HG03439 (cell line): ENCODE measurements around the gene PECR.
"Not testable (repeated sequence)": the region's sequence is repeated elsewhere in the genome, so short reads cannot be mapped to it uniquely, and the experiment has no call there.

Source experiments
- ATAC-seq: cut with Tn5 transposase; IDR thresholded peaks from one replicate; pipeline ENCODE4 v1.9.1; 2021; ENCODE audit warnings: mild to moderate bottlenecking, moderate library complexity; ENCODE audit not compliant: unreplicated experiment

The PECR gene

GRCh38 chr2:216107320-216107719 lies 25.7 kb upstream of the PECR start:
- ATAC-seq, result no peak

GRCh38 chr2:216104691-216105090 lies 23.1 kb upstream of the PECR start:
- no peak for ATAC-seq

DNA sequence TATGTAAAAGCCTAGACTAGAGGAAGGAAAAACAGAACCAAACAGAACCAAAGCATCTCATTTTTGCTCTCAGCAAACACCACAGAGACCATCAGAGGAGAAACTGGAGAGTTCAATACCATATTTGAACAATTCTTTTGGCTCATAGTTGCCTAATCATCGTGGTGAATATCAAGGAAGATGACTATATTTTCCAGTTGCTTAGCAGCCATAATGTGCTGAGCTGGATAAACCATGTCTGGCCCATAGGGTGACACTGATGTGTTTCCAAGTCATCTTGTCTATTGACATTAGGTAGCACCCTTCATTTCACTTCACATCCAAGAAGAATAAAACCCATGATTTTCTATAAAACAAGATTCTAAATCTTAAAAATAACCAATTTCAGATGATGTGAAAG lies 21.6 kb upstream of the PECR start:
- no peak for ATAC-seq

- ATAC-seq, result no peak
These were observed 19.5 kb upstream of the PECR start for GRCh38 chr2:216101109-216101508.

GRCh38 chr2:216098421-216099334 lies 17.1 kb upstream of the PECR start:
- no peak for ATAC-seq

DNA sequence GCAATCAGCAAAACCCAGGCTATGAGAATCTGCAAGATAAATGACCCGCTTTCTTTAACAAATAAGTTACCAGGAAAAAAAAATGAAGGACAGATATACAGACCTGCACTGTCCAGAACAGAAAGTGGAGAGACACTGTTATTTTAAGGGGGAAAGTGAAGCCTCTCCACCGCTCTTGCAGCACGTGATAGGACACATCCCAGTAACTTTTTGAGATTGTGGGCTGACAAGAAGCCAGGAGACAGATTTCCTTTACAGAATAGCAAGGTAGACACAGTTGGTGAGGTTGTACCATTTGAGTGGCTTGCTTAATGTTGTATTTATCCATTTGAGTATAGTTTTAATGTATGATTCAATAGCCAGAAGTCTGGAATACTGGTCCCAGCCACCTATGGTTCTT lies 13.1 kb upstream of the PECR start:
- ATAC-seq, result no peak

GRCh38 chr2:216092646-216093045 lies 11.0 kb upstream of the PECR start:
- ATAC-seq, result no peak

DNA sequence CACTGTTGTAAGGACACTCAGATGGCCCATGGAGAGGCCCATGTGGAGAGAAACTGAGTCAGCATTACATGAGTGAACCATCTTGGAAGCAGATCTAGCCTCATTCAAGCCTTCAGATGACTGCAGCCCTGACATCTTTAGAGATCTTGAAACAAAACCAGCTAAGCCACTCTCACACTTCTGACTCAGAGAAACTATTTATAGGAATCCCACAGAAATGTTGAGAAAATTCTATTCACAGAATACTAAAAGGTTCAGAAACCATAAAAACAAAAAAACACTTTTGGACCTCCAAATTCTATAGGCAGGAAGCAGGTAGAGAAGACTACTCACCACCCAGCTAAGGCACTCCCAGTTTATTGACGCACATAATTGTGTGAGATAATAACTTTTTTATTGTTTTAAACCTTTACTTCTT lies 8.8 kb upstream of the PECR start:
- ATAC-seq, result no peak

DNA sequence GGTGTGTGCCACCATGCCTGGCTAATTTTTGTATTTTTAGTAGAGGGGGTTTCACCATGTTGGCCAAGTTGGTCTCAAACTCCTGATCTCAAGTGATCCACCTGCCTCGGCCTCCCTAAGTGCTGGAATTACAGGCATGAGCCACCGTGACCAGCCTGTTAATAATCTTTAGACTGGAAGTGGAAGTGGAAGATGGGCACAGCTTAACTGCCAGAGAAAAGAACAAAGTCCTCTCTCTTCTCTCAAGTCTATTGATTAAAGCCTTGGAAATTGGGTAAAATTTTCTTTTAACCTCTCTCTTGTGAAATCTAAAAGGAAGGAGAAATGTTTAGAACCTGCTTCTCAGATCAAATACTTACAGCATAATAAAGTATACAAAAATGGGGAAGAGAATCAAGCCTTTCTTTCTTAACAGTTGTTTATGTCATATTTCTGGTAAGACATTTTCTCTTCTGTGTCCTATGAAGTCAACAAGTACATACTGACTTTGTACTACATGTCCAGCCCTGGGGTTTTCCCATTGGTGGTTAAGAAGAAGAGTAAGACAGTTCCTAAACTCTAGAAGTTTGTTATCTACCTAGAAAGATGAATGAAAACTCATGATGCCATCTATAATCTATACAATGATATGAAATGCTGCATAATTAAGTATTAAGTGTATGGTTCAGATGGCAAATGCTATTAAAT lies 4.7 kb upstream of the PECR start:
- no peak for ATAC-seq

- ATAC-seq, result no peak
These were observed 2.9 kb upstream of the PECR start for GRCh38 chr2:216084547-216084946.

GRCh38 chr2:216083464-216084281 lies 2.1 kb upstream of the PECR start:
- no peak for ATAC-seq

DNA sequence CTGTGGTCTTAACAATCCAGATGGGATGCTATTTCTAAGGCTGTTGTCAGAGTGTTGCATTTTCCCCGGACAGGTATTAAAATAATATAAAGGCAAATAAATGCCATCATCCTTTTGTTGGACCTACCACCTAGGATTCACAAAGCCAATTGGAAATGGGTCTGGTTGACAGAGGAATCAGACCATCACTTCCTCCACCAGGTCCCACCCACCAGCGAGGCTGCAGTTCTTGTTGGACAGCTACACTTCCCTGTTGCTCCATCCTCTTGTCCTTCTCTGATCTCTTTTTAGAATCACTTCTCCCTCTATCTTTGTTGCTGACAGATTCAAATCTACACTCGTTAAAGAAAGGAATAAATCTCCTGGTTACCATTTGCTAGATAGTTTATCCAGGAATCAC lies 1.2 kb upstream of the PECR start:
- no peak for ATAC-seq

- ATAC-seq, result no peak
These were observed 605 bp upstream of the PECR start for GRCh38 chr2:216082117-216082711.

DNA sequence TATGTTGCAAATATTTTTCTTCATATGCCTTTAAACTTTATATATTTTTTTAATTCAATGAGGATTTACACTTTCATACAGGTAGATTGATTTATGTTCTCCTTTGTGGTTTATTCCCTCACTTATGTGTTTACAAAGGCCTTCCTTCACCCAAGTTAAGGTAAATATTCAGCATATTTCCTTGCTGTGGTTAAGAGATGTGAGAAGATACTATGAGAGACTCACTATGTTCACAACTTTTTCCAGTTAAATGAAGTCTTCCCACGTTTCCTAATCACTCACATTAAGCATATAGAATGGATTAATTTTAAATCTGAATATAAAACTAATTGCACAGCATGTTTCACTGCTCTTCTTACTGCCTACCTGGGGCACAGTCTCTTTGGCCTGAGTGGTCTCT lies 597 bp downstream of the PECR start:
- peak; percentile 21 for ATAC-seq

DNA sequence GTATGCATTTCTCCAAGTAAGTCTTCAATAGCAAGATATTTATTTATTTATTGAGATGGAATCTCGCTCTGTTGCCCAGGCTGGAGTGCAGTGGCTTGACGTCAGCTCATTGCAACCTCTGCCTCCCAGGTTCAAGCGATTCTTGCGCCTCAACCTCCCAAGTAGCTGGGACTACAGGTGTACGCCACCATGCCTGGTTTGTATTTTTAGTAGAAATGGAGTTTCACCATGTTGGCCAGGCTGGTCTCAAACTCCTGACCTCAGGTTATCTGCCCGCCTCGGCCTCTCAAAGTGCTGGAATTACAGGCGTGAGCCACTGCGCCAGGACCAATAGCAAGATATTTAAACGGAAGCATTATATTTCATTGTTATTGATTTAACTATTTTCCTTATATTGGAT lies 1.6 kb downstream of the PECR start:
- ATAC-seq, result not testable (repeated sequence)

GRCh38 chr2:216078776-216079175 lies 2.8 kb downstream of the PECR start:
- no peak for ATAC-seq

- no peak for ATAC-seq
These were observed 5.8 kb downstream of the PECR start for GRCh38 chr2:216075510-216076485.

- ATAC-seq, result no peak
These were observed 6.8 kb downstream of the PECR start for GRCh38 chr2:216074794-216075193.

GRCh38 chr2:216074380-216074779 lies 7.2 kb downstream of the PECR start:
- ATAC-seq, result no peak

DNA sequence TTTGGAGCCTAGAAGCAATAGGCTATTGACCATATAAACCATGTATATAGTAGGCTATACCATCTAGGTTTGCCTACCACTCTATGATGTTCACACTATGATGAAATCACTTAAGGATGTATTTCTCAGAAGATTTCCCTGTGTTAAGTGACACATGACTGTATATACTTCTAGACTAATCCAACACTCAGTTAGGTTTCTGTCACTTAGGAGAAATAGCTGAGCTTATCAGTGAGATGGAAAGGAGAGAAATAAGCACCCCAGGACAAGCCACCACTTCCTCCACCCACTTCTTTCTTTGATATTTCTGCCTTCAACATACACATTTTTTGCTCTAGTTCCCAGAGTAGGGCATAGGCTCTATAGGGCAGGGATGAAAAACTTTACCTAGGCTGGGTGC lies 7.8 kb downstream of the PECR start:
- ATAC-seq, result no peak
